GM10248 (cell line): ENCODE results near the gene DNAJC18.

Source experiments
- CTCF ChIA-PET: fragments of 300-600 bp; sonication (Branson Sonifier 250); formaldehyde crosslinking; extraction: SDS; loops from one replicate; lab custom pipeline; 2021; ENCODE audit warnings: antibody characterized with exemption; lab: Yijun Ruan, JAX
- POLR2A ChIA-PET: fragments of 350-650 bp; sonication (Branson Sonifier 250); formaldehyde crosslinking; extraction: SDS; loops from one replicate; lab custom pipeline; 2020; ENCODE audit warnings: antibody characterized with exemption; lab: Yijun Ruan, JAX
- DNase-seq: peaks from one replicate; pipeline ENCODE4 v3.0.0; 2012; ENCODE audit errors: extremely low spot score
- TF ChIP-seq, protein P1 (sequence below): IDR thresholded peaks from 2 replicates; pipeline ENCODE4 v1.5.1; 2012; ENCODE audit warnings: mild to moderate bottlenecking, low read depth; ENCODE audit errors: extremely low read depth, missing control alignments, control extremely low read depth

Gene DNAJC18

DNA sequence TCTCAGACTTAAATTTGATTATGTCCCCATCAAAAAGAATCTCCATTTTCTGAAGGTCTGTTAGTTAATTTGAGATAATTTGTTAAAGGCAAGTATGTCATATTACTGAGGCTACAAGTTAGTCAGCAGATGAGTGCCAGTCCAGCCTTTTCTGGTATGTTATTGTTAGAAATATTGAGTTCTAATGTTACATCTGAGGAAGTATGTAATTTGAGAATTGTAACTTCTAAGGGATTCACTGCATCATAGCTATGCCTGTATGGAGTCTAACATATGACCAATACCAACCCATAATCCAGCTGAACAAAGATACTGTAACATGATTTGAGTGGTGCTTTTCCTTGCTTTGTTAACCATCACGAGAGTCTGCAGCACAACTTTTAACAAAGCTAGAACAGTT is 70.1 kb downstream of the DNAJC18 start:
- ChIA-PET POLR2A (interaction anchor here (1.0 to 1.6 kb wide), 2 partner anchors 16 to 19 kb away, joined by 3 to 4 read pairs; no protein-coding TSS in a partner anchor), CTCF (interaction anchor here (0.7 to 1.5 kb wide), 6 partner anchors 9 to 579 kb away, joined by 3 to 4 read pairs (median 3); partner anchors contain the start of gene SLC23A1)
- DNase-seq, result no peak
- TF ChIP-seq, protein P1, sequence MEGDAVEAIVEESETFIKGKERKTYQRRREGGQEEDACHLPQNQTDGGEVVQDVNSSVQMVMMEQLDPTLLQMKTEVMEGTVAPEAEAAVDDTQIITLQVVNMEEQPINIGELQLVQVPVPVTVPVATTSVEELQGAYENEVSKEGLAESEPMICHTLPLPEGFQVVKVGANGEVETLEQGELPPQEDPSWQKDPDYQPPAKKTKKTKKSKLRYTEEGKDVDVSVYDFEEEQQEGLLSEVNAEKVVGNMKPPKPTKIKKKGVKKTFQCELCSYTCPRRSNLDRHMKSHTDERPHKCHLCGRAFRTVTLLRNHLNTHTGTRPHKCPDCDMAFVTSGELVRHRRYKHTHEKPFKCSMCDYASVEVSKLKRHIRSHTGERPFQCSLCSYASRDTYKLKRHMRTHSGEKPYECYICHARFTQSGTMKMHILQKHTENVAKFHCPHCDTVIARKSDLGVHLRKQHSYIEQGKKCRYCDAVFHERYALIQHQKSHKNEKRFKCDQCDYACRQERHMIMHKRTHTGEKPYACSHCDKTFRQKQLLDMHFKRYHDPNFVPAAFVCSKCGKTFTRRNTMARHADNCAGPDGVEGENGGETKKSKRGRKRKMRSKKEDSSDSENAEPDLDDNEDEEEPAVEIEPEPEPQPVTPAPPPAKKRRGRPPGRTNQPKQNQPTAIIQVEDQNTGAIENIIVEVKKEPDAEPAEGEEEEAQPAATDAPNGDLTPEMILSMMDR, result no peak

DNA sequence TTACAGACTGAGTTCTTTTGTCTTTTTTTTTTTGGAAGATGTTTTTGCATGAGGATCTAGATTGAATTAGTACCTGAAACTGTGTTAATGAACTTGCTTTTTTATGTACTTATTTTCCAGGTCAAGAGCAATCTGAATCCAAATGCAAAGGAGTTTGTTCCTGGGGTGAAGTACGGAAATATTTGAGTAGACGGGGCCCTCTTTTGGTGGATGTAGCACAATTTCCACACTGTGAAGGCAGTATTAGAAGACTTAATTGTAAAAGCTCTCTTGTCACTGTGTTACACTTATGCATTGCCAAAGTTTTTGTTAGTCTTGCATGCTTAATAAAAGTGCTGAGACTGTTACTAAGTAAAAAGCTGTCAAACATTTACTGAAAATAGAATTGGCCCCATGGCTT is 70.7 kb downstream of the DNAJC18 start:
- CTCF ChIA-PET, result interaction anchor here (1.1 to 1.5 kb wide), 3 partner anchors 12 to 579 kb away, joined by 3 read pairs; no protein-coding TSS in a partner anchor
- no peak for DNase-seq
- TF ChIP-seq, protein P1, result peak; percentile 2
- POLR2A ChIA-PET, result interaction anchor here (1.6 kb wide), 1 partner anchor 19 kb away, joined by 4 read pairs; no protein-coding TSS in a partner anchor

DNA sequence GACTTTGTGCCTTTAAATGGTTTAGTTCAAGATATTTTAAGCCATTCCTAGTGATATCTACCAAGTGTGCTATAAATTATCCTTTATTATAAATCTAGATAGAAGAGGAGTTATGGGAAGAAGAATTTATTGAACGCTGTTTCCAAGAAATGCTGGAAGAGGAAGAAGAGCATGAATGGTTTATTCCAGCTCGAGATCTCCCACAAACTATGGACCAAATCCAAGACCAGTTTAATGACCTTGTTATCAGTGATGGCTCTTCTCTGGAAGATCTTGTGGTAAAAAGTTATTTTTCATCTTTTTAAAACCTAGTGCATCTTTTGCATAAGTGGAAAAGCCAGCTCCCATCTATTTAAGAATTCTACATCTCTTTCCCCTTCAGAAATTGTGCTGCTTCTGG is 74.9 kb downstream of the DNAJC18 start:
- ChIA-PET CTCF (interaction anchor here (1.0 to 1.9 kb wide), 4 partner anchors 9 to 56 kb away, joined by 3 to 4 read pairs (median 4); no protein-coding TSS in a partner anchor), POLR2A (no interaction called here)
- TF ChIP-seq, protein P1, result no peak
- DNase-seq, result no peak

DNA sequence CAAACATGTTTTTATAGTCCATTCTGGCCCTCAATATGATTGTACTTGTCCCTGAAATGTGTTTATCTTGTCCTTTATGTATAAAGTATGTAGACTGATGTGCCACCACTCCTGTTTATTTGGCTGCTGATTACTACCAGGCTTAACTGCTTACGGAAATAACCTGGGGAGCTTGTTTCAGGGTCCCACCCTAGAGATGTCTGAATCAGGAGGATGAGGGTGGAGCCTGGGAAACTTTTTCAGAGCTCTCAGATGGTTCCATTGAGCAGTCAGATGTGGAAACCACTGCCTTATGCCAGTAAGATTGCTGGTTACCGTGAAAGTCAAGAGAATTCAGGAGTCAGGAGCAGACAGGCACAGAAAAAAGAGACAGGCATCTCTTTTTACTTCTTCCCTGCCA is 75.4 kb downstream of the DNAJC18 start:
- POLR2A ChIA-PET, result interaction anchor here (0.6 kb wide), 1 partner anchor 91 kb away, joined by 4 read pairs; no protein-coding TSS in a partner anchor
- no peak for DNase-seq
- CTCF ChIA-PET, result interaction anchor here (1.0 to 1.1 kb wide), 2 partner anchors 10 to 57 kb away, joined by 3 read pairs; no protein-coding TSS in a partner anchor
- TF ChIP-seq, protein P1, result no peak

DNA sequence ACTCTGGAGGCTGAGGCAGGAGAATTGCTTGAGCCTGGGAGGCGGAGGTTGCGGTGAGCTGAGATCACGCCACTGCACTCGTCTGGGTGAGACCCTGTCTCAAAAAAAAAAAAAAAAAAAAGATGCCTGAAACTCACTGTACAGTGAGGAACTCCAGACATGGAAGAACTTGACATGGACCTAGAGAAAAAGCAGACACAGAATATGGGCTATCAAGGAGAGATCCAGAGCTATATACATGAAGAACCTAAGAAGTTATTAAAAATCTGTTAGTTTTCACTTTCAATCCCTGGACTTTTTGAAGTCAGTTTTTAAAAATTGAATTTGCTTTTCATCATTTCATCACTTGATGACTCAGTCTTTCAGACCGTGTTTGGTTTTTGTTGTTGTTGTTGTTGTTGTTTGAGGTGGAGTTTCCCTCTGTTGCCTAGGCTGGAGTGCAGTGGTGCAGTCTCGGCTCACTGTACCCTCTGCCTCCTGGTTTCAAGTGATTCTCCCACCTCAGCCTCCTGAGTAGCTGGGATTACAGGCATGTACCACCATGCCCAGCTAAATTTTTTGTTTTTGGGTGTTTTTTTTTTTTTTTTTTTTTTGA is 77.4 kb downstream of the DNAJC18 start:
- POLR2A ChIA-PET, result interaction anchor here (0.7 kb wide), 1 partner anchor 17 kb away, joined by 8 read pairs; no protein-coding TSS in a partner anchor
- no peak for DNase-seq
- CTCF ChIA-PET, result interaction anchor here (0.6 to 1.7 kb wide), 6 partner anchors 9 to 610 kb away, joined by 3 to 8 read pairs (median 4); no protein-coding TSS in a partner anchor
- TF ChIP-seq, protein P1, result no peak

DNA sequence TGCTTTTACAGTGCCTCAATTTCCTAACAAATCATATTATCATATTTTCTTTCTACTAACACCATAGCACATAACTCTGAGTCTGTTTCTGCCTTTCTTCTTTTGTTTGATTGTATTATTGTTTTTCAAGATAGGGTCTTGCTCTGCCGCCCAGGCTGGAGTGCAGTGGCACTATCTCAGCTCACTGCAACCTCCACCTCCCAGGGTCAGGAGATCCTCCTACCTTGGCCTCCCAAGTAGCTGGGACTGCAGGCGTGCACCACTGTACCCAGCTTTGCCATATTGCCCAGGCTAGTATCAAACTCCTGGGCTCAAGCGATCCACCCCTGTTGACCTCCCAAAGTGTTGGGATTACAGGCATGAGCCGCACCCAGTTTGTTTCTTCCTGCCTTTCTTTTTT is 78.9 kb downstream of the DNAJC18 start:
- no peak for DNase-seq
- TF ChIP-seq, protein P1, result no peak
- POLR2A ChIA-PET, result no interaction called here
- CTCF ChIA-PET, result interaction anchor here (0.7 to 1.7 kb wide), 3 partner anchors 9 to 19 kb away, joined by 3 to 4 read pairs (median 4); partner anchors contain the start of gene PAIP2
